Lung (tissue), 12 donors: ENCODE results near the gene CDH23. TPM values are rescaled to one million over a fixed set of nuclear protein-coding genes. Genes with fewer than 3 reads are reported as not detected.

Source experiments
- ATAC-seq: fragments of 200-7000 bp; cut with Tn5 transposase; one replicate; pipeline ENCODE4 v1.9.1; 2020; ENCODE audit warnings: moderate number of reproducible peaks; ENCODE audit not compliant: insufficient read depth, low FRiP score
- DNase-seq, 3 donors: peaks; one replicate each; pipeline ENCODE4 v3.0.0-alpha.2; 2013 to 2017
- H3K27ac ChIP-seq, 2 donors: one replicate each; pipeline ENCODE4 v1.5.1; 2013; ENCODE audit warnings: mild to moderate bottlenecking in 2 of 2, moderate library complexity in 2 of 2, control low read depth in 1 of 2, inconsistent platforms in 1 of 2, low read depth in 1 of 2, low read length in 1 of 2
- H3K27me3 ChIP-seq, 3 donors: one replicate each; pipeline ENCODE4 v1.5.1; 2013; ENCODE audit warnings: low read length in 2 of 3; ENCODE audit not compliant: control insufficient read depth in 3 of 3, insufficient read depth in 3 of 3
- H3K36me3 ChIP-seq, 4 donors: one replicate each; pipeline ENCODE4 v1.5.1; 2013; ENCODE audit warnings: low read length in 4 of 4, mild to moderate bottlenecking in 1 of 4, moderate library complexity in 1 of 4; ENCODE audit not compliant: control insufficient read depth in 4 of 4, insufficient read depth in 4 of 4
- H3K4me1 ChIP-seq, 5 donors: one replicate each; pipeline ENCODE4 v1.5.1; 2013; ENCODE audit warnings: low read length in 5 of 5, mild to moderate bottlenecking in 2 of 5, moderate library complexity in 1 of 5; ENCODE audit not compliant: control insufficient read depth in 5 of 5, insufficient read depth in 5 of 5
- H3K4me3 ChIP-seq: one replicate; pipeline ENCODE4 v1.5.1; 2013; ENCODE audit warnings: mild to moderate bottlenecking, control low read depth, moderate library complexity
- H3K9ac ChIP-seq, 2 donors: one replicate each; pipeline ENCODE4 v1.5.1; 2013; ENCODE audit warnings: low read length in 2 of 2, control low read depth in 1 of 2; ENCODE audit not compliant: insufficient read depth in 1 of 2
- H3K9me3 ChIP-seq, 4 donors: one replicate each; pipeline ENCODE4 v1.5.1; 2013; ENCODE audit warnings: low read length in 3 of 4, mild to moderate bottlenecking in 1 of 4, moderate library complexity in 1 of 4; ENCODE audit not compliant: control insufficient read depth in 4 of 4, insufficient read depth in 3 of 4
- CTCF ChIP-seq: IDR thresholded peaks from 2 replicates; pipeline ENCODE4 v1.5.1; 2012; ENCODE audit warnings: mild to moderate bottlenecking; ENCODE audit errors: control extremely low read depth, extremely low read depth
- WGBS, 2 donors: extraction: QIAGEN DNeasy Blood & Tissue Kit; methylation state at CpG; one replicate each; pipeline ENCODE4 v1.1.7; 2013; 5-methylcytosine and 5-hydroxymethylcytosine counted together
- polyA plus RNA-seq, 2 donors: library from polyadenylated mRNA; stranded (reverse); fragments of 200-250 nt; gene quantifications; one replicate each; pipeline ENCODE4 v1.2.1, GENCODE V29; 2013
- total RNA-seq, 2 donors: library from RNA; depleted of rRNA in 1 of 2; stranded (reverse); fragments of >200 nt in 1 of 2; gene quantifications; one replicate each; pipeline ENCODE4 v1.2.1, GENCODE V29; 2014 to 2021
- donor health status: control.
- donor health status: control.
- donor health status: Bipolar disorder and iron deficiency.
- donor health status: healthy.
- donor health status: DM: yes; HTN: yes; CAD: no.

CDH23 gene
- total and polyA plus RNA-seq, 4 donors: 4.5 to 29.5 (median 6.0) TPM

GRCh38 chr10:71753091-71753959, 356.6 kb downstream of the CDH23 start:
- Histone ChIP-seq H3K27me3 (no peaks in the 10 kb centered on the region), H3K27ac (peak overlapping the region in 1 of 2 donors; percentile 83), H3K36me3 (peaks cover 0 to 43% (median 0%) of the 10 kb centered on the region in 4 donors), H3K4me1 (peaks cover 8 to 55% (median 21%) of the 10 kb centered on the region in 5 donors), H3K9me3 (no peaks in the 10 kb centered on the region), H3K9ac (no peak overlapping the region), H3K4me3 (no peak overlapping the region)
- peak; percentile 21 for ATAC-seq
- TF ChIP-seq CTCF: no peak
- peak in 1 of 3 donors; percentile 37 for DNase-seq
- WGBS, 2 donors: 51 to 71% methylated on average over 15 of the region's 15 CpGs

- 19 to 45% methylated on average over 8 of the region's 8 CpGs for WGBS, 2 donors
- Histone ChIP-seq H3K27ac (peak overlapping the region in 1 of 2 donors; percentile 83), H3K9ac (no peak overlapping the region), H3K27me3 (no peaks in the 10 kb centered on the region), H3K4me3 (no peak overlapping the region), H3K4me1 (peaks cover 8 to 48% (median 17%) of the 10 kb centered on the region in 5 donors), H3K9me3 (no peaks in the 10 kb centered on the region), H3K36me3 (peaks cover 0 to 44% (median 0%) of the 10 kb centered on the region in 4 donors)
- DNase-seq (no peak), ATAC-seq (no peak)
- TF ChIP-seq CTCF: no peak
Observed at GRCh38 chr10:71753960-71754505, 357.3 kb downstream of the CDH23 start.

GRCh38 chr10:71754562-71754961, 357.8 kb downstream of the CDH23 start:
- Histone ChIP-seq H3K4me1 (peaks cover 4 to 43% (median 15%) of the 10 kb centered on the region in 5 donors), H3K9me3 (no peaks in the 10 kb centered on the region), H3K27ac (peak overlapping the region in 1 of 2 donors; percentile 83), H3K9ac (no peak overlapping the region), H3K27me3 (no peaks in the 10 kb centered on the region), H3K4me3 (no peak overlapping the region), H3K36me3 (peaks cover 0 to 44% (median 0%) of the 10 kb centered on the region in 4 donors)
- TF ChIP-seq CTCF: no peak
- no peak for ATAC-seq
- peak in 2 of 3 donors; percentile 25 to 53 for DNase-seq
- WGBS, 2 donors: 45 to 60% methylated on average over 3 of the region's 3 CpGs
